Iris pigment epithelial cell (primary cell): ENCODE measurements around the gene AP3S1.
A peak's percentile ranks its signal among the peaks of the same experiment; 100 is the strongest.
"Not testable (repeated sequence)": the region's sequence is repeated elsewhere in the genome, so short reads cannot be mapped to it uniquely, and the experiment has no call there.

Experiments used
- DNase-seq: peaks from one replicate; pipeline ENCODE4 v3.0.0-alpha.2; 2011; ENCODE audit warnings: low read depth

Gene AP3S1

GRCh38 chr5:115873392-115873791 lies 31.7 kb downstream of the AP3S1 start:
- peak; percentile 77 for DNase-seq

DNA sequence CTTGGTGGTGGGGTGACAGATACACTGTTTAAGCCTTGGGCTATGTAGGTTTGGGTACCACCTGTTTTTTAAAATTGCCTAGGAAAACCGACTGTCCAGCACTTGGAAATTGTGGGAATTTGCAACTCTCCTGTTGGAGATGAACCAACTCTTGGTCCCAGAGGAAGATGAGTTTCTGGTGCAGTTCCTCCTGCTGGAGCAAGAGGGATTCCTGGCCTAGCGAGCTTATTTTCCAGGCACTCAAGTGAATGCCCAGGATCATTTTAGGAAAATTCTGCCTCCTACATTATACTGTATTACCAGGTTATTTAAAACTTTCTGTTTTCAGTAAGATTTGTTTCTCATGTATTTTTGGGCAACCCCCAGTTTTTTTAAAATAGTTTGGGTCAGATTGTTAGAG lies 33.7 kb downstream of the AP3S1 start:
- no peak for DNase-seq

DNA sequence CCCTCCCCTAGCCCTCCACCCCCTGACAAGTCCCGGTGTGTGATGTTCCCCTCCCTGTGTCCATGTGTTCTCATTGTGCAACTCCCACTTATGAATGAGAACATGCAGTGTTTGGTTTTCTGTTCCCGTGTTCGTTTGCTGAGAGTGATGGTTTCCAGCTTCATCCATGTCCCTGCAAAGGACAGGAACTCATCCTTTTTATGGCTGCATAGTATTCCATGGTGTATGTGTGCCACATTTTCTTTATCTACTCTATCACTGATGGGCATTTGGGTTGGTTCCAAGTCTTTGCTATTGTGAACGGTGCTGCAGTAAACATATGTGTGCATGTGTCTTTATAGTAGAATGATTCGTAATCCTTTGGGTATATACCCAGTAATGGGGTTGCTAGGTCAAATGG lies 35.6 kb downstream of the AP3S1 start:
- DNase-seq = not testable (repeated sequence)

DNA sequence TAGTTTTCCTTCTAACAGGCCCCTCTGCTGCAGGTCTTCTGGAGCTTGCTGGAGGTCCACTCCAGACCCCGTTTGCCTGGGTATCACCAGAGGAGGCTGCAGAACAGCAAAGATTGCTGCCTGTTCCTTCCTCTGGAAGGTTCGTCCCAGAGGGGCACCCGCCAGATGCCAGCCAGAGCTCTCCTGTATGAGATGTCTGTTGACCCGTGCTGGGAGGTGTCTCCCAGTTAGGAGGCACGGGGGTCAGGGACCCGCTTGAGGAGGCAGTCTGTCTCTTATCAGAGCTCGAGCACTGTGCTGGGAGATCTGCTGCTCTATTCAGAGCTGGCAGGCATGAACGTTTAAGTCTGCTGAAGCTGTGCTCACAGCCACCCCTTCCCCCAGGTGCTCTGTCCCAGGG lies 40.7 kb downstream of the AP3S1 start:
- not testable (repeated sequence) for DNase-seq

GRCh38 chr5:115884704-115885103 lies 43.0 kb downstream of the AP3S1 start:
- DNase-seq = no peak

- DNase-seq = not testable (repeated sequence)
These were observed 43.5 kb downstream of the AP3S1 start for GRCh38 chr5:115885208-115885607.

- peak; percentile 38 for DNase-seq
These were observed 46.3 kb downstream of the AP3S1 start for GRCh38 chr5:115888027-115888426.

DNA sequence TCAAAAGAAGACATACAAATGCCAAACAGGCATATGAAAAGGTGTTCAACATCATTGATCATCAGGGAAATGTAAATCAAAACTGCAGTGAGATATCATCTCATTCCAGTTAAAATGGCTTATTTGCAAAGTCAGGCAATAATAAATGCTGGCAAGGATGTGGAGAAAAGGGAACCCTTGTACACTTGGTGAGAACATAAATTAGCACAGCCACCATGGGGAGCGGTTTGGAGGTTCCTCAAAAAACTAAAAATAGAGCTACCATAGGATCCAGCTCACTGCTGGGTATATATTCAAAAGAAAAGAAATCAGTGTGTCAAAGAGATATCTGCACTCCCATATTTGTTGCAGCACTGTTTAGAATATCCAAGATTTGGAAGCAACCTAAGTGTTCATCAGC lies 50.3 kb downstream of the AP3S1 start:
- DNase-seq = no peak

- no peak for DNase-seq
These were observed 52.6 kb downstream of the AP3S1 start for GRCh38 chr5:115894342-115894741.

GRCh38 chr5:115895821-115896220 lies 54.1 kb downstream of the AP3S1 start:
- peak; percentile 62 for DNase-seq

DNA sequence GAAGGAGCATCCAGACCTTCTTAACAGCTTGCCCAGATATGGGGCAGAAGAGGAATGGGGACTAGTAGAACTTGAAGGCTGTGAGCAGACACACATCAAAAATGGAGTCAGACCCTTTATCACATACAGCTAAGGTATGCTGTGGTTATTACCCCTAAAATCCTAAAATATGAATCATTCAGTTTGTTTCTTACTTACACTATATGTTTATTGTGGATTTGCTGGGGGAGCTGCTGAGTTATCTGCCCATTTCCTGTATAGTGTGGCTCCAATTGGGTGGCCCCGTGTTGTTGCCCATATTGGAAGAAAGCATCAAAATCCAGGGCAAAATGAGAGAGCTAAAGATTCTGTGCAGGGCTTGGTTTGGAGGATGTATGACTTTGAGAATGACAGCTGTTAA lies 56.9 kb downstream of the AP3S1 start:
- peak; percentile 61 for DNase-seq

DNA sequence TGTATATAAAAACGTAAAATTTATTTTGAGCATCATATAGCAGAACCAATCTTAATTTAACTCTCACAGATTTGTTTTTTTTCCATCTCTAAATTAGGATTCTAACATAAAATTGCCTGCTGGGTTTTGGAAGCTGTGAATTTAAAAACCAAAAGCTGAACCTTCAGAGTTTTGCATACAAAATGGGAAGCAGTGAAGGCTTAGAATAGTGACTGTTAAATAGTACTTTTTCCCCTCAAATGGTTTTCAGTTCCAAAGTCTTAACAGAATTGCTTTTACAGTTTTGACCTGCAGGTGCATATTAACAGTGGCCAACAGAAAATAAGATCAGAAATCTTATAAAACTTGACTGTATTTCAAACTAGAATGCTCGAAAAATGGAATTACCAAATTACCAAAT lies 65.4 kb downstream of the AP3S1 start:
- no peak for DNase-seq

- not testable (repeated sequence) for DNase-seq
These were observed 72.1 kb downstream of the AP3S1 start for GRCh38 chr5:115913623-115914400.

DNA sequence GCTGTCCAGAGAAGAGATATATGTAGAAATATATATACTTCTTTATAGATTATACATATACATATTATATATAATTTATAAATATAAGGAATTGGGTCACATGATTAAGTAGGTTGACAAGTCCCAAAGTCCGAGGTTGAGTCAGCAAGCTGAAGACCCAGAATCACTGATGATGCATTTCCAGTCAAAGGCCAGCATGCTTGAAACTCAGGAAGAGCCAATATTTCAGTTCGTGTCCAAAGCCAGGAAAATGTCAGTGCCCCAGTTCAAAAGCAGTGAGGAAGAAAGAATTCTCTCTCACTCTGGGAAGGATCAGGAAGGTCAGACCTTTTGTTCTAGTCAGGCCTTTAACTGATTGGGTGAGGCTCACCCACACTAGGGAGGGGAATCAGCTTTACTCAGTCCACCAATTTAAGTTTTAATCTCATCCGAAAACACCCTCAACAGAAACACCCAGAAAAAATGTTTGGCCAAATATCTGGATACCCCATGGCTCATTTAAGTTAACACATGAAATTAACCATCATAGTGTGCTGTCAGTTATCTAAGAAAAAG lies 78.5 kb downstream of the AP3S1 start:
- no peak for DNase-seq

DNA sequence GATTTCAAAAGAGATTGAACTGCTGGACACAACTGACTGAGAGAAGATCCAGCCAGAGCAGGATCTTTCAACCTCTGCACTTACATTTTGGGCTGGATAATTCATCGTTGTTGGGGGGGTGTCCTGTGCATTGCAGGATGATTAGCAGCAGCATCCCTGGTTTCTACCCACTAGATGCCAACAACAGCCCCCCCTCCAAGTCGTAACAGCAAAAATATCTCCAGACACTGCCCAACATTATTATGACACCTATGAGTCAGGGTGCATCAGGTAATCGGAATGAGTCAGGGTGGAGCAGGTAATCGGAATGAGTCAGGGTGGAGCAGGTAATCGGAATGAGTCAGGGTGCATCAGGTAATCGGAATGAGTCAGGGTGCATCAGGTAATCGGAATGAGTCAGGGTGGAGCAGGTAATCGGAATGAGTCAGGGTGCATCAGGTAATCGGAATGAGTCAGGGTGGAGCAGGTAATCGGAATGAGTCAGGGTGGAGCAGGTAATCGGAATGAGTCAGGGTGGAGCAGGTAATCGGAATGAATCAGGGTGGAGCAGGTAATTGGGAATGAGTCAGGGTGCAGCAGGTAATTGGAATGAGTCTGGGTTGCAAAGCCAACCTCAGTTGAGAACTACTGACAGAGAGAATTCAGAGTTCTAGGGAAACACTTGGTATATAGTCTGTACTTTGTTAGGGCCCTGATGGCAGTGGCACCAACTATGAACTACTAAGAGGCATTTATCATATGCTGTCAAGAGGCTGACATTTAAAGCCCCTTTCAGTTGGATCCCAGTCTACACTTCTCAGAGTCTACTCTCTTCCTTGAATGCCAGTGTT lies 87.1 kb downstream of the AP3S1 start:
- not testable (repeated sequence) for DNase-seq

GRCh38 chr5:115930171-115930570 lies 88.4 kb downstream of the AP3S1 start:
- DNase-seq = not testable (repeated sequence)

- DNase-seq = no peak
These were observed 89.0 kb downstream of the AP3S1 start for GRCh38 chr5:115930630-115931337.

GRCh38 chr5:115932991-115933390 lies 91.3 kb downstream of the AP3S1 start:
- peak; percentile 65 for DNase-seq

DNA sequence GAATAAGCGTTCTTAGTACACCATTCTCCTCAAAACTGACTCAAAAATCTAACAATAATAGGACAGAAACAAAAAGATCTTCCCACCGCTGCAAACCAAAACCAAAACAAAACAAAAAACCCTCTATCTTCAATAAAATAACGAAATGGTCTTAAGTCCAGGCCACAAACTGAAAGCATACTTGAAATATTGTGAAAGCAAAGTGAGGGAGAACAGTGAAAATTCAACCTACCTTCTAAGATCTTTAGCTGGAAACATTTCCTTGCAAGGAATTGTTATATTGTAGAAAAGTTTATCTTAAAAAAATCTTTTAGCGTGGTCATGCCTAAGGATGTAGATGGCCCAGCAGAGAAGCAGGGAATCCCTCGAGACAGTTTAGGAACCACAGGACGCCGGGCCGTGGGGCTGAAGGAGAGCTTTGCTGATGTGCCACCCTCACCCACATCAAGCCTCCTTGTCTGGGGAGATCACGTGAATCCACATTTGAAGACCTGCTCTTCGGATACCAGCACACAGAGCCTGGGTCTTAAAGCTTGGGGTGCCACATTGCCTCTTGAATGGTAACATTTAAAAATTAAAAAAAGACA lies 92.7 kb downstream of the AP3S1 start:
- DNase-seq = no peak

DNA sequence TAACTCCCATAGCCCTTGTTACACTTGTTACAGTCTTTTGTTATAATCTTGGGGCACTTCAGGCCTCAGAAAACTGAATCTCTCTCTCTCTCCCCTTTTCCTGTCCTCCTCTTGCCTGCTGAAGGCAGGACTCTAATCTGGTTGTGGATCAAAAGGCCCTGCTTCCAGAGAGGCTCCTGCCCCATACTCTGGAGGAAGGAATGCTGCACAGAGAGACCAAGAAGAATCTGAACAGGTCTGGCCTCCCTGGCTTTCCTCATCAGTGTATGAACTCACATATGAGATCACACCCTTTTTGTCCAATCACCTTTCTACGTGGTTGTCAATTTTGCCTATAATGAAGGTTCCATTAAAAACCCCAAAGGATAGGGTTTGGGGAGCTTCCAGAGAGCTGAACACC lies 94.3 kb downstream of the AP3S1 start:
- no peak for DNase-seq

GRCh38 chr5:115939059-115939458 lies 97.3 kb downstream of the AP3S1 start:
- no peak for DNase-seq
